IPS-18a (cell line): Measurements from ENCODE around the gene FBRS.
A peak's percentile ranks its signal among the peaks of the same experiment; 100 is the strongest.

Experiments
- H3K27ac ChIP-seq: one replicate; pipeline ENCODE4 v1.5.1; 2013; ENCODE audit warnings: low read length
- H3K27me3 ChIP-seq: one replicate; pipeline ENCODE4 v1.6.1; 2013; ENCODE audit warnings: mild to moderate bottlenecking, low read length; ENCODE audit not compliant: control insufficient read depth, insufficient read depth
- H3K36me3 ChIP-seq: one replicate; pipeline ENCODE4 v1.6.1; 2013; ENCODE audit warnings: low read depth, low read length; ENCODE audit not compliant: control insufficient read depth
- H3K4me1 ChIP-seq: one replicate; pipeline ENCODE4 v1.6.1; 2013; ENCODE audit warnings: low read depth, low read length; ENCODE audit not compliant: control insufficient read depth
- H3K4me3 ChIP-seq: one replicate; pipeline ENCODE4 v1.5.1; 2013; ENCODE audit warnings: low read length
- H3K9ac ChIP-seq: one replicate; pipeline ENCODE4 v1.6.1; 2013; ENCODE audit warnings: mild to moderate bottlenecking, low read length, moderate library complexity
- H3K9me3 ChIP-seq: one replicate; pipeline ENCODE4 v1.6.1; 2013; ENCODE audit warnings: low read depth, low read length; ENCODE audit not compliant: control insufficient read depth

The FBRS gene

GRCh38 chr16:30669026-30669902 lies 11.0 kb downstream of the FBRS start:
- H3K27me3 ChIP-seq, result peaks cover 84% of the 10 kb centered on the region
- peaks cover 6% of the 10 kb centered on the region for H3K36me3 ChIP-seq
- no peak overlapping the region for H3K4me3 ChIP-seq
- no peak overlapping the region for H3K27ac ChIP-seq
- no peak overlapping the region for H3K9ac ChIP-seq
- H3K9me3 ChIP-seq, result no peaks in the 10 kb centered on the region
- no peaks in the 10 kb centered on the region for H3K4me1 ChIP-seq

GRCh38 chr16:30669903-30670824 lies 11.9 kb downstream of the FBRS start:
- H3K27me3 ChIP-seq, result peaks cover 90% of the 10 kb centered on the region
- no peak overlapping the region for H3K9ac ChIP-seq
- H3K4me3 ChIP-seq, result no peak overlapping the region
- no peaks in the 10 kb centered on the region for H3K9me3 ChIP-seq
- peaks cover 3% of the 10 kb centered on the region for H3K36me3 ChIP-seq
- no peak overlapping the region for H3K27ac ChIP-seq
- no peaks in the 10 kb centered on the region for H3K4me1 ChIP-seq

- H3K27me3 ChIP-seq, result peaks cover 96% of the 10 kb centered on the region
- no peak overlapping the region for H3K27ac ChIP-seq
- no peak overlapping the region for H3K9ac ChIP-seq
- no peaks in the 10 kb centered on the region for H3K36me3 ChIP-seq
- H3K4me1 ChIP-seq, result no peaks in the 10 kb centered on the region
- no peak overlapping the region for H3K4me3 ChIP-seq
- no peaks in the 10 kb centered on the region for H3K9me3 ChIP-seq
Measured at GRCh38 chr16:30675143-30675542, 16.9 kb downstream of the FBRS start.

- no peak overlapping the region for H3K4me3 ChIP-seq
- H3K36me3 ChIP-seq, result no peaks in the 10 kb centered on the region
- H3K9me3 ChIP-seq, result no peaks in the 10 kb centered on the region
- no peak overlapping the region for H3K27ac ChIP-seq
- no peaks in the 10 kb centered on the region for H3K4me1 ChIP-seq
- H3K9ac ChIP-seq, result no peak overlapping the region
- peaks cover 96% of the 10 kb centered on the region for H3K27me3 ChIP-seq
Measured at GRCh38 chr16:30677931-30678585, 19.8 kb downstream of the FBRS start.

GRCh38 chr16:30678586-30678970 lies 20.3 kb downstream of the FBRS start:
- no peaks in the 10 kb centered on the region for H3K9me3 ChIP-seq
- peaks cover 96% of the 10 kb centered on the region for H3K27me3 ChIP-seq

GRCh38 chr16:30680326-30680725 lies 22.1 kb downstream of the FBRS start:
- Histone ChIP-seq H3K27ac (no peak overlapping the region), H3K9ac (no peak overlapping the region), H3K9me3 (no peaks in the 10 kb centered on the region), H3K27me3 (peaks cover 96% of the 10 kb centered on the region), H3K36me3 (no peaks in the 10 kb centered on the region), H3K4me1 (no peaks in the 10 kb centered on the region), H3K4me3 (no peak overlapping the region)

More at GRCh38 chr16:30678586-30678970, 20.3 kb downstream of the FBRS start:
- no peak overlapping the region for H3K4me3 ChIP-seq
- no peak overlapping the region for H3K27ac ChIP-seq
- no peak overlapping the region for H3K9ac ChIP-seq
- no peaks in the 10 kb centered on the region for H3K36me3 ChIP-seq
- H3K4me1 ChIP-seq, result no peaks in the 10 kb centered on the region

- Histone ChIP-seq H3K36me3 (no peaks in the 10 kb centered on the region), H3K27ac (no peak overlapping the region), H3K4me1 (peaks cover 10% of the 10 kb centered on the region), H3K9ac (no peak overlapping the region), H3K27me3 (peaks cover 100% of the 10 kb centered on the region), H3K9me3 (no peaks in the 10 kb centered on the region), H3K4me3 (no peak overlapping the region)
Measured at GRCh38 chr16:30688701-30689100, 30.5 kb downstream of the FBRS start.

GRCh38 chr16:30691907-30692306 lies 33.7 kb downstream of the FBRS start:
- no peak overlapping the region for H3K27ac ChIP-seq
- H3K4me1 ChIP-seq, result peaks cover 10% of the 10 kb centered on the region
- no peaks in the 10 kb centered on the region for H3K36me3 ChIP-seq
- peak overlapping the region; percentile 18 for H3K4me3 ChIP-seq
- peaks cover 99% of the 10 kb centered on the region for H3K27me3 ChIP-seq
- no peaks in the 10 kb centered on the region for H3K9me3 ChIP-seq
- no peak overlapping the region for H3K9ac ChIP-seq

- Histone ChIP-seq H3K4me1 (peaks cover 10% of the 10 kb centered on the region), H3K36me3 (no peaks in the 10 kb centered on the region), H3K9me3 (no peaks in the 10 kb centered on the region), H3K27me3 (peaks cover 99% of the 10 kb centered on the region), H3K4me3 (peak overlapping the region; percentile 18), H3K27ac (no peak overlapping the region), H3K9ac (no peak overlapping the region)
Measured at GRCh38 chr16:30692396-30693064, 34.3 kb downstream of the FBRS start.

- no peaks in the 10 kb centered on the region for H3K36me3 ChIP-seq
- no peaks in the 10 kb centered on the region for H3K9me3 ChIP-seq
- H3K27me3 ChIP-seq, result peaks cover 76% of the 10 kb centered on the region
- no peak overlapping the region for H3K4me3 ChIP-seq
- H3K4me1 ChIP-seq, result peaks cover 17% of the 10 kb centered on the region
- no peak overlapping the region for H3K27ac ChIP-seq
- no peak overlapping the region for H3K9ac ChIP-seq
Measured at GRCh38 chr16:30694926-30695693, 36.9 kb downstream of the FBRS start.
